Measurements from ENCODE around the gene RHPN2.
A peak's percentile ranks its signal among the peaks of the same experiment; 100 is the strongest.
"Not testable (repeated sequence)": the region's sequence is repeated elsewhere in the genome, so short reads cannot be mapped to it uniquely, and the experiment has no call there.

RHPN2 gene

DNA sequence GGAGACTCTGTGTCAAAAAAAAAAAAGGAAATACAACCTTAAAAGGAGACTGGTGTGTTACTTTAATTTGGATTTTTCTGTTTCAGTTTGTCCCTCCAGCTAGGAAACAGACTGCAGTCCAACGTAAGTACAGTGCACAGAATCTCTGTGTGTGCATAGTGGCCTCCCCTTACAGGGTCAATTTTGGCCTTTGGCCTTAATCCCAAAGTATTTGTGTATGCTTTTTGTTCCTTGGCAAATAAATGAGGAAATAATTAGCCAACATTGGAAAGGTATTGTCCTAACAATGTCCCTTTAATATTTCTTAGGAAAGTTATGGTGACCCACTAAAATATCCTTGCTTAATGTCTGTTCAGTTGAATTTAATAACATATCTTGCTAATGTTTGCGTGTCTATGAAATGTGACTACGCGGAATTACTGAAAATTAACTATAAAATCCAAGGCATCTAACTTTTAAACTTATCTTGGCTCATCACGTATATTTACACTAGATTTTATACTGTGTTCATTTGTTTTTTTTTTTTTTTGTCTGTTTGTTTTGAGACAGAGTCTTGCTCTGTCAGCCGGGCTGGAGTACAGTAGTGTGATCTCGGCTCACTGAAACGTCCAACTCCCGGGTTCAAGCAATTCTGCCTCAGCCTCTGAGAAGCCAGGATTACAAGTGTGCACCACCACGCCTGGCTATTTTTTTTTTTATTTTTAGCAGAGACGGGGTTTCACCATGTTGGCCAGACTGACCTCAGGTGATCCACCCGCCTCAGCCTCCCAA lies 39.0 kb downstream of the RHPN2 start:
- DNase-seq: not testable (repeated sequence)

DNA sequence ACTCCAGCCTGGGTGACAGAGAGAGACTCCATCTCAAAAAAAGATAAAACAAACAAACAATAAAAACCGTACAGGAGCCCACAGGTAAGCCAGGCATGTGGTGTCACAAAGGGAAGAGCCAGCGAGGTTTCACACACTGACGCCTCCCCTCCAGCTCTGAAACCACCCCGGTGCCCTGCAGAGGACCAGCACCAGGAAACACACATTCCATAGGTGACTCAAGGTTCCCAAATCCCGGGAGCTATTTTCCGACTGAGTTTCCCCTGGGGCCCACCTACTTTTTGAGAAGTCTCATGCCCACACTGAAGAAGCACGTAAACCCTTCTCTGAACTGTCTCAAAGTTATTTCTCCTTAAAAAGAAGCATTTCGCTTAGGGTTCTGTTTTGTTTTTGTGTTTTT lies 40.3 kb downstream of the RHPN2 start:
- no peak for DNase-seq

- DNase-seq: no peak
Measured at GRCh38 chr19:33022472-33023116, 42.1 kb downstream of the RHPN2 start.

DNA sequence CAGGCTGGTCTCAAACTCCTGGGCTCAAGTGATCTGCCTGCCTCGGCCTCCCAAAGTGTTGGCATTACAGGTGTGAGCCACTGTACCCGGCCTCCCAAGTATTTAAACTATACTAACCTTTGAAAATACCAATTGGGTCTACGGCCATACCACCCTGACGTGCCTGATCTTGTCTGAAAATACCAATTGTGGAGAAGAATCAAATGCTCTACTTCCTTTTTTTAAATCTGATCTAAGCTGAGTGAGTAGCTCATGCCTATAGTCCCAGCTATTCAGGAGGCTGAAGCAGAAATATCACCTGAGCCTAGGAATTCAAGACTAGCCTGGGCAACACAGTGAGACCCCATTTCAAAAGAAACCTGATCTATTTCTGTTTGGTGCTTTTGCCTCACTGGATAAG lies 53.8 kb downstream of the RHPN2 start:
- not testable (repeated sequence) for DNase-seq

GRCh38 chr19:33008738-33009137 lies 56.0 kb downstream of the RHPN2 start:
- DNase-seq: no peak

- no peak for DNase-seq
Measured at GRCh38 chr19:33005440-33005839, 59.2 kb downstream of the RHPN2 start.

GRCh38 chr19:33003424-33004024 lies 61.2 kb downstream of the RHPN2 start:
- DNase-seq: not testable (repeated sequence)

DNA sequence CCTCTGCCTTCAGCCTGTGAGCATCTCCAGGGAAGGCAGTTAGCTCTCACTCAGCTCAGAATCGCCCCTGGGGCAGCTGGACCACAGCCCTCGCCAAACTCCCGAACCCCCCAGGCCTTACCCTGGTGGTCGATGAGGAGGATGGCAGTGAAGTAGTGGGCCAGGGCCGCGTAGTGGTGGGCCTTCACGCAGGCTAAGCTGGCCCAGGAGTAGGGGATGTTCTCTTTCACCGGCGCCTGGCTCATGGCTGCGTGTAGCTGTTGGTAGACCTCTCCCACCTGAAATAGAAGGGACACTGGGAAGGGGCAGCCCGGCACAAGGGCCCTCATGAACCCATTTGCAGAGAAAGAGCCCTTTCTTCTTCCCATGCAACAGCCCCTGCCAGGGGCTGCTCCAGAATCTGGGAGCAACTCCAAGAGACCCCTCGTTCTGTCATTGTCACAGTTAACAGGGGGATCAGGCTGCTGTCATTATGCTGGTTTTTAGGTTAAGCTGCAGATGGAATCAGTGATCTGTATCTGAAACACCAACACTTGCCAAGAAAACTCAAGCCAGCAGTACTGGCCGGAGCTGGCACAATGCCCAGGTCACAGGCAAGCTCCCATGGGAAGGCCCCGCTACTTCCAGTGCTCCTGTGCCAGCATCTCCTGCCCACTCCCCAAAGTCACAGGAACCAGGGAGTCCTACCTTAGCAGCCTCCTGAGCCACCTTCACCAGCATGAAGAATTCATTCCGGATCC lies 62.4 kb downstream of the RHPN2 start:
- peak; percentile 2 for DNase-seq

GRCh38 chr19:33000910-33001309 lies 63.8 kb downstream of the RHPN2 start:
- DNase-seq: no peak

- DNase-seq: no peak
Measured at GRCh38 chr19:33000510-33000909, 64.2 kb downstream of the RHPN2 start.

- no peak for DNase-seq
Measured at GRCh38 chr19:32998722-32999121, 66.0 kb downstream of the RHPN2 start.

GRCh38 chr19:32997716-32998355 lies 66.9 kb downstream of the RHPN2 start:
- no peak for DNase-seq

GRCh38 chr19:32997061-32997464 lies 67.6 kb downstream of the RHPN2 start:
- DNase-seq: not testable (repeated sequence)

DNA sequence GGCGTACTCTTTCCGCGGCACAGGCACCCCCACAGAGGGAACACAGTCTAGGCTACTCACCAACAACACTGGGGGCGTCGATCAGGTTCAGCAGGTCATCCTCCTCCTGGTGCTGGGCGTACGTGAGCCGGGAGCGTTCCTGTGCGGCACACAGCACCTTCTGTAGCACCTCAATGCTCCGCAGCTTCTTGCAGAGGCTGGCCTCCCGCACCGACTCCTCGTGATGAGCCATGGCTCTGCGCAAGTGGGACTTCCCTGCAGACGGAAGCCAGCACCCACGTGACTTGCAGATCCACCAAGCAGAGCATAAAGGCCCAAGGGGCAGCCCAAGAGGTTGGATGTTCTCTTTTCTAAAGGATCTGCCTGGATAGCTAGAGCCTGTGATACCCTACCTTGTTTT lies 68.7 kb downstream of the RHPN2 start:
- not testable (repeated sequence) for DNase-seq

- no peak for DNase-seq
Measured at GRCh38 chr19:32988724-32989123, 76.0 kb downstream of the RHPN2 start.

GRCh38 chr19:32988254-32988653 lies 76.4 kb downstream of the RHPN2 start:
- not testable (repeated sequence) for DNase-seq

DNA sequence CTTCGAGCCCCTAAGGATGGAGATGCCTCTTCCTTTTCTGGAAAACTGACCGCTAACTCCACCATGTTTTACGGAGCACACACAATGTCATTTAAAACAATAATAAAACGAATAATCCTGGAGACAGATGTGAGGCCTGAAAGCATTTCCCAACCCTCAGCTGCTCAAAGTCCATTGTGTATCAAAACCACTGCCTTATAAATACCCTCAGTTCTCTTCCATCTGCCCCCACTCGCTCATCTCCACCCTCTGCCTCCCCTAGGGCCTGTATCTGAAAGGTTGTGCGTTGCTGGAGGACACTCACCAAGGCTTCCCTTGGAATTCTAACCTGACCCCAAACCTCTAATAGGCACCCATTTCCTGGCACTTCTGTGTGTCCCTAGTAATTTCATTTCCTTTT lies 82.2 kb downstream of the RHPN2 start:
- DNase-seq: not testable (repeated sequence)

DNA sequence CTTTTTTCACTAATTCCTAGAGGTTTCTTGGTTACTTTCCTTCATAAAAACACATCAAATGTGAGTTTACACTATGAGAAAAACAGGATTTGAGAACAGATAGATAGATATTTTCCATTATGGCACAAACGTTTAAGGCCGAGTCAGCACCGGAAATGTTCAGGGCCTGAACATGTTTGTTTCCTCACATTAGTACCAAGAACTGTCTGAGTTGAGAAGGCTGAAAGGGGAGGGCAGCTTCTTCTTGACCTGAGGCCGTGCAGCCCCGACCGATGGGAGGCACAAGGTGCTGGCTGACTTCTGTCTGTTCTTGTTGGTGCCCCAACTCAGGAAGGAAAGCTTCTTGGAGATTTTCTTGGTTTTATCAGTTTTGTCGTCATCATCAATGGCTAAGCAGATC lies 84.9 kb downstream of the RHPN2 start:
- not testable (repeated sequence) for DNase-seq

DNA sequence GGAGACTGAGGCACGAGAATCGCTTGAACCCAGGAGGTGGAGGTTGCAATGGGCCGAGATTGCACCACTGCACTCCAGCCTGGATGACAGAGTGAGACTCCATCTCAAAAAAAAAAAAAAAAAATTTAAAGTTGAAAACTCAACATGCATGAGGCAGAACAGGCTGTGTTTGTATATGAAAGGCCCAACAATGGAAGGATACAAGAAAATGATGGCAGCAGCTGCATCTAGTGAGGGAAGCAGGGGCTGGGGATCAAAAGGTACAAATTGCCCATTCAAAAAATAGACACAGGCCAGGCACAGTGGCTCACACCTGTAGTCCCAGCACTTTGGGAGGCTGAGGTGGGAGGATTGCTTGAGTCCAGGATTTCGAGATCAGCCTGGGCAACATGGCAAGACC lies 86.9 kb downstream of the RHPN2 start:
- not testable (repeated sequence) for DNase-seq

DNA sequence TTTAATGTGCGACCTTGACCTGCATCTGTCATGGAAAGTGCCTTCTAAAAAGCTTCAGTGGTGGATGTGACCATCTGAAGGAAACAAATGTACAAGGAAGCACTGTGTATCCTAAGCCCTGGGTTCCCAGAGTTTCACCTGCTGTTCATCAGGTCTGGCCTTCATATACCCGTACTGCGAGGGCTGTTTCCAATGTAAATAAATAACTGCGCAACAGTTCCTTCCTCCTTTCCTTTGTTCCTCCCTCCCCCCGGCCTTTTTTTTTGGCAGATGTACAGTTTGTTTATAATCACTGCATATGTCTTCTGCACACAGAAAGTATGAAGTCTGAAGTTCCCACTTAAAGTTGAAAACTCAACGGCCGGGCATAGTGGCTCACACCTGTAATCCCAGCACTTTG lies 87.4 kb downstream of the RHPN2 start:
- DNase-seq: no peak

DNA sequence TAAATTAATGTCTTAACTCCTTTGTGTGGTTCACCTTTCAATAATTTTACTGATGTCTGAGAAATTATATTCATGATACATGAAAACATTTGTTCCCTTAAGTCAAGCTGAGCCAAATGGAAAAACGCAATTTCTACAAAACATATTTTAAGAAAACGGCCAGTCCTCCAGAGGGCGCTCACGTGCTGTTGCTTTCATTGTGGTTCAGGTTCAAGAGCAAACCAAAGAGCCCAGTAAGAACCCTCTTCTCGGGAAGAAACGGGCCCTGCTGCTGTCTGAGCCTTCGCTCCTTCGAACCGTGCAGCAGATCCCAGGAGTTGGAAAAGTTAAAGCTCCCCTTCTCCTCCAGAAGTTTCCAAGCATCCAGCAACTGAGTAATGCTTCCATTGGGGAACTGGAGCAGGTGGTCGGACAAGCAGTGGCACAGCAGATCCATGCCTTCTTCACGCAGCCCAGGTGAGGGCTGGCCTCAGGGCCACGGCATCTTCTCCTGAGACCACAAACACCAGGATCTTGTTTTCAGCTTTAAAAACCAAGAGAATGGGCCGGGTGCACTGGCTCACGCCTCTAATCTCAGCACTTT lies 88.4 kb downstream of the RHPN2 start:
- peak; percentile 37 for DNase-seq

Data from NCI-H446 treated with DMSO at 0.1 percent for 48 hours (cell line).